ENCODE measurements around the gene ARHGEF28.

ARHGEF28 gene

GRCh38 chr5:73652391-73652790 lies 26.4 kb downstream of the ARHGEF28 start:
- TF ChIP-seq EZH2phosphoT487 (IDR thresholded peaks at IDR 0.05; ENCODE audit: borderline replicate concordance) (no peak), CTCF (conservative IDR thresholded peaks at IDR 0.05; ENCODE audit: low read length) (no peak)
- Histone ChIP-seq H2AFZ (ENCODE audit: low read length) (no peak overlapping the region), H3K9ac (ENCODE audit: low read depth, low read length, poor library complexity, severe bottlenecking) (no peak overlapping the region), H3K9me3 (ENCODE audit: insufficient read depth, low read depth, low read length) (no peaks in the 10 kb centered on the region), H4K20me1 (ENCODE audit: insufficient read depth, low read length, poor library complexity, severe bottlenecking) (no peaks in the 10 kb centered on the region), H3K27me3 (ENCODE audit: insufficient read depth, low read length, poor library complexity, severe bottlenecking) (no peaks in the 10 kb centered on the region), H3K79me2 (ENCODE audit: insufficient read depth, low read length) (no peaks in the 10 kb centered on the region), H3K4me2 (ENCODE audit: low read depth, low read length, poor library complexity, severe bottlenecking) (no peak overlapping the region), H3K4me1 (ENCODE audit: insufficient read depth, low read length, poor library complexity, severe bottlenecking) (no peaks in the 10 kb centered on the region), H3K4me3 (ENCODE audit: low read length, poor library complexity, severe bottlenecking) (no peak overlapping the region), H3F3A (ENCODE audit: low read depth) (no peaks in the 10 kb centered on the region), H3K36me3 (ENCODE audit: insufficient read depth, low read length) (no peaks in the 10 kb centered on the region), H3K9me2 (replicated peaks; ENCODE audit: low read depth, low read length) (no peaks in the 10 kb centered on the region)

- TF ChIP-seq EZH2phosphoT487 (IDR thresholded peaks at IDR 0.05; ENCODE audit: borderline replicate concordance) (no peak), CTCF (conservative IDR thresholded peaks at IDR 0.05; ENCODE audit: low read length) (no peak)
- no peaks in the 10 kb centered on the region for H4K20me1 ChIP-seq (ENCODE audit: insufficient read depth, low read length, poor library complexity, severe bottlenecking)
- no peaks in the 10 kb centered on the region for H3K79me2 ChIP-seq (ENCODE audit: insufficient read depth, low read length)
- no peak overlapping the region for H3K9ac ChIP-seq (ENCODE audit: low read depth, low read length, poor library complexity, severe bottlenecking)
- no peak overlapping the region for H3K4me2 ChIP-seq (ENCODE audit: low read depth, low read length, poor library complexity, severe bottlenecking)
- H3K4me1 ChIP-seq (ENCODE audit: insufficient read depth, low read length, poor library complexity, severe bottlenecking), result no peaks in the 10 kb centered on the region
- no peaks in the 10 kb centered on the region for H3K36me3 ChIP-seq (ENCODE audit: insufficient read depth, low read length)
- no peak overlapping the region for H2AFZ ChIP-seq (ENCODE audit: low read length)
- no peaks in the 10 kb centered on the region for H3K27me3 ChIP-seq (ENCODE audit: insufficient read depth, low read length, poor library complexity, severe bottlenecking)
- H3K9me3 ChIP-seq (ENCODE audit: insufficient read depth, low read depth, low read length), result no peaks in the 10 kb centered on the region
- H3K4me3 ChIP-seq (ENCODE audit: low read length, poor library complexity, severe bottlenecking), result no peak overlapping the region
- no peaks in the 10 kb centered on the region for H3K9me2 ChIP-seq (replicated peaks; ENCODE audit: low read depth, low read length)
- no peaks in the 10 kb centered on the region for H3F3A ChIP-seq (ENCODE audit: low read depth)
Observed at GRCh38 chr5:73654171-73654811, 28.3 kb downstream of the ARHGEF28 start.

- no peaks in the 10 kb centered on the region for H3K27me3 ChIP-seq (ENCODE audit: insufficient read depth, low read length, poor library complexity, severe bottlenecking)
- H3K4me3 ChIP-seq (ENCODE audit: low read length, poor library complexity, severe bottlenecking), result no peak overlapping the region
- no peaks in the 10 kb centered on the region for H3K79me2 ChIP-seq (ENCODE audit: insufficient read depth, low read length)
- H3K4me1 ChIP-seq (ENCODE audit: insufficient read depth, low read length, poor library complexity, severe bottlenecking), result no peaks in the 10 kb centered on the region
- H3F3A ChIP-seq (ENCODE audit: low read depth), result no peaks in the 10 kb centered on the region
- no peaks in the 10 kb centered on the region for H3K36me3 ChIP-seq (ENCODE audit: insufficient read depth, low read length)
- no peak overlapping the region for H3K9ac ChIP-seq (ENCODE audit: low read depth, low read length, poor library complexity, severe bottlenecking)
- no peak overlapping the region for H3K4me2 ChIP-seq (ENCODE audit: low read depth, low read length, poor library complexity, severe bottlenecking)
- no peaks in the 10 kb centered on the region for H3K9me3 ChIP-seq (ENCODE audit: insufficient read depth, low read depth, low read length)
- no peak overlapping the region for H2AFZ ChIP-seq (ENCODE audit: low read length)
- TF ChIP-seq CTCF (conservative IDR thresholded peaks at IDR 0.05; ENCODE audit: low read length) (no peak), EZH2phosphoT487 (IDR thresholded peaks at IDR 0.05; ENCODE audit: borderline replicate concordance) (no peak)
- no peaks in the 10 kb centered on the region for H4K20me1 ChIP-seq (ENCODE audit: insufficient read depth, low read length, poor library complexity, severe bottlenecking)
- H3K9me2 ChIP-seq (replicated peaks; ENCODE audit: low read depth, low read length), result no peaks in the 10 kb centered on the region
Observed at GRCh38 chr5:73654819-73655318, 28.9 kb downstream of the ARHGEF28 start.

Measured in Loucy (cell line).